Activated T-helper 17 cell treated with anti-CD3 and anti-CD28 coated beads, Interleukin-2, amount 50 U/mL, for 72 hours (primary cell): ENCODE results near the gene NET1. TPM values are rescaled to one million over a fixed set of nuclear protein-coding genes. Genes with fewer than 3 reads are reported as not detected.
"Not testable (repeated sequence)": the region's sequence is repeated elsewhere in the genome, so short reads cannot be mapped to it uniquely, and the experiment has no call there.

Experiments
- ATAC-seq: fragments of 150-1000 bp; cut with Tn5 transposase; replicated peaks from 2 replicates; pipeline ENCODE4 v1.10.0; 2021; ENCODE audit warnings: mild to moderate bottlenecking, moderate library complexity
- H3K27ac Mint-ChIP-seq: one replicate; pipeline ENCODE4 v1.8.0; 2022; ENCODE audit warnings: mixed read lengths
- H3K27me3 Mint-ChIP-seq: one replicate; pipeline ENCODE4 v1.8.0; 2022; ENCODE audit warnings: mixed read lengths
- H3K36me3 Mint-ChIP-seq: one replicate; pipeline ENCODE4 v1.8.0; 2022; ENCODE audit warnings: low read depth, mild to moderate bottlenecking, mixed read lengths
- H3K4me1 Mint-ChIP-seq: one replicate; pipeline ENCODE4 v1.8.0; 2022; ENCODE audit warnings: mixed read lengths
- H3K4me3 Mint-ChIP-seq: one replicate; pipeline ENCODE4 v1.8.0; 2022; ENCODE audit warnings: mild to moderate bottlenecking, mixed read lengths
- H3K9me3 Mint-ChIP-seq: one replicate; pipeline ENCODE4 v1.8.0; 2022; ENCODE audit warnings: mixed read lengths
- total RNA-seq, 2 donors: library from RNA; stranded (reverse); gene quantifications; one replicate each; pipeline ENCODE4 v1.2.3, GENCODE V29; 2022

Gene NET1
- total RNA-seq, 2 donors from 2014 or later, result 17.0 to 39.6 TPM

- no peak overlapping the region for H3K4me3 Mint-ChIP-seq
- peaks cover 10% of the 10 kb centered on the region for H3K9me3 Mint-ChIP-seq
- H3K27me3 Mint-ChIP-seq, result peaks cover 11% of the 10 kb centered on the region
- no peaks in the 10 kb centered on the region for H3K4me1 Mint-ChIP-seq
- no peaks in the 10 kb centered on the region for H3K36me3 Mint-ChIP-seq
- no peak for ATAC-seq
- H3K27ac Mint-ChIP-seq, result no peak overlapping the region
These were observed 27.1 kb upstream of the NET1 start for GRCh38 chr10:5385224-5385623.

DNA sequence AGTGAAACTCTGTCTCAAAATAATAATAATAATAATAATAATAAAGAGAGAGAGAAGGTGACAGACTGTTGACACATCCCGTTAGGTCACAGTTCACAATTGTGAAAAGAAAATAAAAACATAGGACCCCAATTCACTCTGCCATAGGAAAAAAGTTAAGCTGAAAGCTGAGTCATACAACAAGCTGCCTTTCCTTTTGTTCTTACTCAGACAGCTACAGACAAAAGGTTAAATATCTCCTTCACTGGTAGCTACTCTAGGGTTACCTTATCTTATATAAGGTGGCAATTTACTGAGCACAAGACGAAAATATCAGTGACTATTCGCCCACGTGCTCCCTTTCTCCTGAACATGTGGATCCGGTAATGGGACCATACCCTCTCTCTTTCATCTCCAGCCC is 25.2 kb upstream of the NET1 start:
- peak; percentile 46 for ATAC-seq
- H3K4me1 Mint-ChIP-seq, result no peaks in the 10 kb centered on the region

DNA sequence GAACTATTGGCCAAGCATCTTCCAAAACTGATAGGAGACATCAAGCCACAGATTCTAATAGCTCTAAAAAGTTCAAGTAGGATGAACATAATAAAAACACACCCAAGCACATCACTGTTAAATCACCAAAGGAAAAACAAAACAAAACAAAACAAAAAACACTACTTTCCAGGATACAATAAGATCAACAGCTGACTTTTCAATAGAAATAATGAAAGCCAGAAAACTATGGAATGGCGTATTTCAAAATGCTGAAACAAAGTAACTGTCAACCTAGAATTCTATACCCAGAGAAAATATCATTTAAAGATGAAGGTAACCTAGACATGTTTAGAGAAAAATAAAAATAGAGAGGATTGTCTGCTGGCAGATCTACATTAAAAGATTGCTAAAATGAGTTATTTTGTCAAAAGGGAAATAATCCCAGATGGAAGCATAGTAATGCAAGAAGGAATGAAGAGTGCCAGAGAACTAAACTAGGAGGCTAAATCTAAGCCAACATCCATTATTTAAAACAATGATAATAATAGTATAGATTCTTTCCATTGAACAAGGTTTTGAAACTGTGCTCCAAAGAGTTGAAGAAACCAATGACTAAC is 21.7 kb upstream of the NET1 start:
- Mint-ChIP-seq H3K9me3 (peaks cover 23% of the 10 kb centered on the region), H3K4me1 (no peaks in the 10 kb centered on the region), H3K27ac (no peak overlapping the region), H3K4me3 (no peak overlapping the region), H3K36me3 (no peaks in the 10 kb centered on the region), H3K27me3 (peaks cover 14% of the 10 kb centered on the region)
- no peak for ATAC-seq

More for the DNA sequence above, 25.2 kb upstream of the NET1 start:
- H3K27ac Mint-ChIP-seq, result no peak overlapping the region
- peaks cover 11% of the 10 kb centered on the region for H3K27me3 Mint-ChIP-seq
- no peaks in the 10 kb centered on the region for H3K36me3 Mint-ChIP-seq
- H3K9me3 Mint-ChIP-seq, result peaks cover 23% of the 10 kb centered on the region
- H3K4me3 Mint-ChIP-seq, result no peak overlapping the region

- no peak for ATAC-seq
- no peak overlapping the region for H3K27ac Mint-ChIP-seq
- H3K36me3 Mint-ChIP-seq, result no peaks in the 10 kb centered on the region
- peaks cover 8% of the 10 kb centered on the region for H3K27me3 Mint-ChIP-seq
- peaks cover 23% of the 10 kb centered on the region for H3K9me3 Mint-ChIP-seq
- H3K4me1 Mint-ChIP-seq, result no peaks in the 10 kb centered on the region
- H3K4me3 Mint-ChIP-seq, result no peak overlapping the region
These were observed 20.6 kb upstream of the NET1 start for GRCh38 chr10:5391790-5392189.

- no peaks in the 10 kb centered on the region for H3K4me1 Mint-ChIP-seq
- peaks cover 9% of the 10 kb centered on the region for H3K27me3 Mint-ChIP-seq
- no peak for ATAC-seq
- H3K9me3 Mint-ChIP-seq, result peaks cover 18% of the 10 kb centered on the region
- no peak overlapping the region for H3K4me3 Mint-ChIP-seq
- H3K36me3 Mint-ChIP-seq, result no peaks in the 10 kb centered on the region
- no peak overlapping the region for H3K27ac Mint-ChIP-seq
These were observed 18.8 kb upstream of the NET1 start for GRCh38 chr10:5393529-5393928.

- no peak for ATAC-seq
- H3K4me3 Mint-ChIP-seq, result no peak overlapping the region
- H3K9me3 Mint-ChIP-seq, result peaks cover 12% of the 10 kb centered on the region
- H3K36me3 Mint-ChIP-seq, result no peaks in the 10 kb centered on the region
- H3K27me3 Mint-ChIP-seq, result peaks cover 14% of the 10 kb centered on the region
- no peaks in the 10 kb centered on the region for H3K4me1 Mint-ChIP-seq
- no peak overlapping the region for H3K27ac Mint-ChIP-seq
These were observed 17.2 kb upstream of the NET1 start for GRCh38 chr10:5395168-5395567.

GRCh38 chr10:5396556-5397300 is 15.6 kb upstream of the NET1 start:
- no peaks in the 10 kb centered on the region for H3K4me1 Mint-ChIP-seq
- H3K27ac Mint-ChIP-seq, result no peak overlapping the region
- no peaks in the 10 kb centered on the region for H3K36me3 Mint-ChIP-seq
- peaks cover 14% of the 10 kb centered on the region for H3K27me3 Mint-ChIP-seq
- no peak overlapping the region for H3K4me3 Mint-ChIP-seq
- no peaks in the 10 kb centered on the region for H3K9me3 Mint-ChIP-seq
- no peak for ATAC-seq

- Mint-ChIP-seq H3K36me3 (no peaks in the 10 kb centered on the region), H3K9me3 (no peaks in the 10 kb centered on the region), H3K27ac (no peak overlapping the region), H3K4me3 (no peak overlapping the region), H3K4me1 (no peaks in the 10 kb centered on the region), H3K27me3 (peaks cover 11% of the 10 kb centered on the region)
- no peak for ATAC-seq
These were observed 13.0 kb upstream of the NET1 start for GRCh38 chr10:5399332-5399731.

- Mint-ChIP-seq H3K4me1 (no peaks in the 10 kb centered on the region), H3K27ac (no peak overlapping the region), H3K36me3 (no peaks in the 10 kb centered on the region), H3K4me3 (no peak overlapping the region), H3K27me3 (peaks cover 11% of the 10 kb centered on the region), H3K9me3 (no peaks in the 10 kb centered on the region)
- ATAC-seq, result no peak
These were observed 11.7 kb upstream of the NET1 start for GRCh38 chr10:5400468-5401240.

- Mint-ChIP-seq H3K9me3 (no peaks in the 10 kb centered on the region), H3K27me3 (peaks cover 7% of the 10 kb centered on the region), H3K36me3 (no peaks in the 10 kb centered on the region), H3K4me1 (no peaks in the 10 kb centered on the region), H3K4me3 (no peak overlapping the region), H3K27ac (no peak overlapping the region)
- no peak for ATAC-seq
These were observed 9.6 kb upstream of the NET1 start for GRCh38 chr10:5402798-5403197.

DNA sequence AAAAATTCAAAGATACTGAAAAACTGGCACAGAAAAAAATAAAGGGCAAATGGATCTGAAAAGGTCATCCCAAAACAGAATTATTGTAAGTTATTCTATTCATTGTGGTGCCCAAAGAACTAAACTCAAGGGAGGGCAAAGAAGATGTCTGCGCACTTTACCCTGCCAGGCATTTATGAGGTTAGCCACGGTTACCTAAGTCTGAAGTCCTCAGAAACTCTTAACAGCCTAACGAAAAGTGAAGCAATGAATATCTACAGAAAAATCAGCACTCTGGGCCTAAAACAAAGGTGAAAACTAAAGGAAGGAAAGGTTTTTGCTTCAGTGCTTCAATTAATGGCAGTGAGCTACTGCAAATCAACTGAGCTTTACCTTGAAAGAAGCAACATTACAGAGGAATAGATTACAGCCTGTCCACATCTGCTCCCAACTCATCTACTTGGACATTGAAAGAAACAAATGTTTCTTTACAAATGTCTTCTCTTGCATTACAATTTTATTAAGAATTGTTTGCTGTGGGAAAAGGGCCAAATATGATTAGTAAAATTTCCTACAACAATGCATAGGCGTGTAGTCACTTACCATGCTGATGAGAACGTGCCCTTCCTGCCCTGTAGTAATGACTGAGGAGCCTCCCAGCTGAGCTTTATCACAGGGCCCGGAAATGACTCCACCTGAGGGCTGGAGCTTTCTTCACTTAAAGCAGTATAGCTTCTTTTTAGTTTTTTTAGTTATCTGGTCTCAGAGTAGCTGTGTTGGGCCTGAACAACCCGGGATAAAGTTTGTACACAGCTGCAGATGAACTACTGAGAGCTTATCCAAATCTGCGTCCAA is 7.9 kb upstream of the NET1 start, which contains the start of gene TUBAL3:
TUBAL3 (minus strand) TSS at position 621 of the 834 bp plus-strand sequence; CDS start at position 585, 36 bp downstream.
- Mint-ChIP-seq H3K9me3 (no peaks in the 10 kb centered on the region), H3K4me1 (no peaks in the 10 kb centered on the region), H3K27ac (no peak within 1 kb of the TSS), H3K4me3 (no peak within 1 kb of the TSS), H3K27me3 (peaks cover 7% of the 10 kb centered on the region), H3K36me3 (no peaks in the 10 kb centered on the region)
- peak; percentile 31 for ATAC-seq

- peaks cover 16% of the 10 kb centered on the region for H3K27me3 Mint-ChIP-seq
- no peak for ATAC-seq
- H3K9me3 Mint-ChIP-seq, result no peaks in the 10 kb centered on the region
- no peaks in the 10 kb centered on the region for H3K4me1 Mint-ChIP-seq
- no peaks in the 10 kb centered on the region for H3K36me3 Mint-ChIP-seq
- H3K4me3 Mint-ChIP-seq, result no peak overlapping the region
- H3K27ac Mint-ChIP-seq, result no peak overlapping the region
These were observed 5.4 kb upstream of the NET1 start for GRCh38 chr10:5406918-5407317.

DNA sequence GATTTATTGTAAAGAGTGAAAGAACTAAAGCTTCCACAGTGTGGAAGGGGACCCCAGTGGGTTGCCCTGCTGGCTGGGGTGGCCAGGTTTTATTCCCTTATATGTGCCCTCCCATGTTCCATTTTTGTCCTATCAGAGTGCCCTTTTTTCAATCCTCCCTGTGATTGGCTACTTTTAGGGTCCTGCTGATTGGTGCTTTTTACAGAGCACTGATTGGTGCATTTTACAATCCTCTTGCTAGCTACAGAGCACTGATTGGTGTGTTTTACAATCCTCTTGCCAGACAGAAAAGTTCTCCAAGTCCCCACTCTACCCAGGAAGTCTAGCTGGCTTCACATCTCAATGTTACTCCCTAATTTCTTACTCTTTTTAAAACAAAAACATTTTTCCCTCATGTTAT is 1.6 kb upstream of the NET1 start:
- ATAC-seq, H3K27ac Mint-ChIP-seq, H3K4me1 Mint-ChIP-seq, H3K36me3 Mint-ChIP-seq, H3K9me3 Mint-ChIP-seq, H3K4me3 Mint-ChIP-seq: not testable (repeated sequence)
- H3K27me3 Mint-ChIP-seq, result peaks cover 16% of the 10 kb centered on the region

DNA sequence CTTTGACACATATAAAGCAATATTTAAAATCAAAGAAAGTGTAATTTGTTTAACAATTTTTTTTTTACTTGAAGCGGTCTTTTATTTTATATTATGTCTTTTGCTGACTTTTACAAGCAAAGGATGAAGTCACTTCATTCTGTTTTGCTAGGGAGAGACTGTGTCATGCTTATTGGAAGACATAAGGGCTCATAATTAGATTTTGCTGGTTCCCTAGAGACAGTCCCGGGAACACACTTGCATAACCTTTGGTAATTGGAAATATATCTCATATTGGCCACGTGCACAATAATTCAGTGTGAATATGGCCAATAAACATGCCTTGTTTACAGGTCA is 448 bp upstream of the NET1 start:
- no peak overlapping the region for H3K4me3 Mint-ChIP-seq

More for the DNA sequence above, 448 bp upstream of the NET1 start:
- no peaks in the 10 kb centered on the region for H3K9me3 Mint-ChIP-seq
- ATAC-seq, result no peak
- peaks cover 16% of the 10 kb centered on the region for H3K27me3 Mint-ChIP-seq
- H3K36me3 Mint-ChIP-seq, result no peaks in the 10 kb centered on the region
- H3K27ac Mint-ChIP-seq, result peak overlapping the region; percentile 18
- H3K4me1 Mint-ChIP-seq, result no peaks in the 10 kb centered on the region
